NCI-H2029 treated with DMSO at 0.1 percent for 48 hours (cell line): ENCODE measurements around the gene GPR153.

Source experiments
- DNase-seq: peaks from one replicate; lab custom pipeline; 2025; lab: John Stamatoyannopoulos, UW

Gene GPR153

DNA sequence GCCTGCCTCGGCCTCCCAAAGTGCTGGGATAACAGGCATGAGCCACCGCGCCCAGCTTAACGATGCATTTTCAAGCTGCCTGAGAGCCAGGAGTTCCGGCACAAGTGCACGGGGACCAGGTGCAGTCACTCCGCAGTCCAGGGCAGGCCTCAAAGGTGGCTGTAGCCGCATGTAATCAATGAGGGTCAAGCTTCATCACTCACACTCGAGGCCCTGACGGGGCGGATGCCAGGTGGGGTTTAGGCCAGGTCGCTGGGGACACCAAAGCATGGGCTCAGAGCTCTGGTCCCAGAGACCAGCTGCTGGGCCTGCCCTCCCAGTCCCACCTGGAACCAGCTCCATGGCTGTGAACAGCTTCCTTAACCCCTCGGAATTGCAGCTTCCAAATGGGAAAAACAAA lies 26.1 kb upstream of the GPR153 start:
- no peak for DNase-seq

DNA sequence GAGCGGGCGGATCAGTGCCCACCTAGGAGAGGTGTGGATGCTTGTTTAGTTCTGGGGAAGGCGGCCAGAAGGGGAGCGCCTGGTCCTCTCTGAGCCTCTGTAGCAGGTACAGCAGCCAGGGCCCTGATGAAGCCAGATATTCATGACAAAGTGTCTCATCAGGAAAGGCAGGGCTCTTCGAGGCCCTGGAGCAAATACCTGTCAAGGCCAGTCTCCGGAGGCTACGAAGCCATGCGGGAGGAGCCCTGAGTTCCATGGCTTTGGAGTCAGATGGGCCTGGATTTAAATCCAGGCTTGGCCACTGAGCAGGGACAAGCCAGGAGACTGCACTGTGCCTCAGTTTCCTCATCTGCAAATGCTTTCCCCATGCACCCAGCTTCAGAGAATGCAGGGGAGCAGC lies 25.4 kb upstream of the GPR153 start:
- DNase-seq: no peak

DNA sequence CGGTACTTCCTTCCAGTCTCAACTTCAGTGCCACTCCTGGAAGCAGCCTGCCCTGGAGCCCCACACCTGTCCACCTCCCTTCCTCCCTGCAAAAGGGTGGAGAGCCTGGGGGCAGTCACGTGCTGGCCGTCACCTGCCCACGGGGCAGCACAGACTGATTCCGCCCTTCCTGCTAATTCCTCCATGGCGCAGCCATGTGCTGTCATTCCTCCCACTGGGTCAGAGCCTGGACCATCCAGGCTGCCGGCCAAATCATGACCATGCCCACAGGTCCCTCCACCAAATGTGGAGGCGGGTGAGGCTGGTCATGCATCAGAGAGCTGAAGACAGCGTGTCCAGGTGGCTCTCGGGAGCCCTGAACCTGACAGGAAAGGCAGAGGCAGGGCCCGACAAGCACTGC lies 24.4 kb upstream of the GPR153 start:
- DNase-seq: no peak

DNA sequence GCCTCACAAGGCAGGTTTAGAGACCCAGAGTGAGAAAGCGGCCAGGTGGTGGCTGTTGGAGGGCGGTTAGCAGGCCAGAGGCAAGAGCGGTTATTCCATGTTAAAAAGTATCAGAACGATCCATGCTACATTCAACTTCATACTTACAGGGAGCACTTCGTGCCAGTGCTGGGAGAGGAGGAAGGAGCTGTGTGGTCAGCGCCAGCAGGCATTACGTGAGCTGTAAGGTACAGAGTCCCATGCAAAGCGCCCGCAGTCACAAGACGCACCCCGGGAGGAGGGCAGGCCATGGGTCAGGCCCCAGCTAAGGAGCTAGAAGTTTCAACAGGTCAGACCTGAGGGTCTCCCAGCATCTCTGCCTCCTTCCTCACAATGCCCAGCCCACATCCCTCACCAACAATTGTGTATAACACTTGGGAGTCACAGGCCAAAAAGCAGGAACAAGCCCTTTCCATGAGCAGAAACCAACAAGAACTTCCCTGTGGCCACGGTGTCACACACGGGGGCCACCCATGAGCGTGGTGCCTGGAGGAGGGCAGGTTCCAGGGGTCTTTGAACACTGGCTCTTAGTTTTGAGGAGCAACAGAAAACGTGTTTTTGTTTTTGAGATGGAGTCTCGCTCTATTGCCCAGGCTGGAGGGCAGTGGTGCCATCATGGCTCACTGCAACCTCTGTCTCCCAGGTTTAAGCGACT lies 21.8 kb upstream of the GPR153 start:
- no peak for DNase-seq

DNA sequence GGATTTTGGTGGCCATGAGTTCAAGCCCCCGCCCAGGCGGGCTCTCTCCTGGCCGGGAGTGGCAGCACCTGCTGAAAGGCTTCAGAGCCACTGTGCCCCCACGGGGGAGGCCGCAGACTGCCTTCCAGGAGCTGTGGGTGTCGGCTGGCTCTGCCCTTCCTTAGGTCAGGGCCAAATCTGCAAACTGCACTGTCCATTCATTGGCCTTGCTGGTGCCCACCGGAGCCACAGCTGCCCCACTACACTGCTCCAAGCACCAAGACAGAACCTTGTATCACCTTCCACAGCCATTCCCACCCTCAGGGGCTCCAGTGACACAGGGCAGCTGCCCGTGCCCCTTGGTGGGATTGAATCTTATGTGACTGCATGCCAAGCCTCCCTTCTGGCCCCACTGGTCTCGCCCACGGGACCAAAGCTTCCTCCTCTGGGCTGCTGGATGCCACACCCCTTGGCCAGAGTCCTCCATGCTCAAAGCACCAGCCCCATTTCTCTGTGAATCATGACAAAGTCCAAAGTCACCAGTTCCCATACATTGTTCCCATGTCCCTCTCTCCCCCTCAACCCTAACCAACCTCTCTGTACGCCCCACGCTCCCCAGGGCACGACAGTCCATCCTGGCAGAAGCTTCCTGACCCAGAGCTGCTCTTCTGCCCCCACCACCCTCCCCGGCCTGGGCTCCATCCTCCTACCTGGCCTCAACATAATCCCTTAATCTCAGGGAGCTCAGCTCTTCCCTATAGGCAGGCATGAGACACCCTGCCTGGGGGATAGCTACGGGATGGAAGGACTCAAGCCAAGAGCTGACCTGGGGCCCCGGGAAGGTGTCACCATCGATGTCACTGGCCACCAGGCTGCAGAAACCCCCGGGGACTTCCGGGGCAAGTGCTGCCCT lies 20.9 kb upstream of the GPR153 start:
- DNase-seq: no peak

DNA sequence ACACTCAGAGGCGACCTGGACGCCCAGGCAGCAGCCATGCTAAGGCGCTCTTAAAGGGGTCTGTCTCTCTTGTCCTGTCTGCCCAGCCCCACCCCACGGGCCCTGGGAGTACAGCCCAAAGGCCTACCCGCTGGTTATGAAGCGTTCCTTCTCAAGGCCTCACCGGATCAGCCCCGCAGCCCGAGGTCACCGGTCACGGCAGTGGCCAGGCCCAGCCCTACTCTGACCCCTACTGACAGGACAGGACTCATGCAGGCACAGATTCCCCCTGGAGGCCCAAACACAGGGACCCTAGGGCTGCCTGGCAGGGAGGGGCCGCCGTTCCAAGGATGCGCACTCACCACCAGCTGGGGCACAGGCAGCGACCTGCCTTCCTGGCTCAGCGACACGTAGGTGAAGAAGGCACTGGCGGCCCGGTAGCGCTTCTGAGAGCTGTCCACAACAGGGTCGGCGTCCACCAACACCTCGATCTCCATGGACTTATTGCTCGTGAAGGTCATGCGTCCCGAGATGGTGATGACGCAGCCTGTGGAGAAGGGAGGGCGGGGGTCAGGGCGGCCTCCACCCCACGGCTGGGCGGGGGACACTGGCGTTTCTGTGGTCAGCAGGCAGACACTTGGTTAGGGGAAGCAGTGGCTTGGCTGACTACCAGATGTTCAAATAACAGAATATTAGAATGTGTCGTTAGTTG lies 20.0 kb upstream of the GPR153 start:
- no peak for DNase-seq

DNA sequence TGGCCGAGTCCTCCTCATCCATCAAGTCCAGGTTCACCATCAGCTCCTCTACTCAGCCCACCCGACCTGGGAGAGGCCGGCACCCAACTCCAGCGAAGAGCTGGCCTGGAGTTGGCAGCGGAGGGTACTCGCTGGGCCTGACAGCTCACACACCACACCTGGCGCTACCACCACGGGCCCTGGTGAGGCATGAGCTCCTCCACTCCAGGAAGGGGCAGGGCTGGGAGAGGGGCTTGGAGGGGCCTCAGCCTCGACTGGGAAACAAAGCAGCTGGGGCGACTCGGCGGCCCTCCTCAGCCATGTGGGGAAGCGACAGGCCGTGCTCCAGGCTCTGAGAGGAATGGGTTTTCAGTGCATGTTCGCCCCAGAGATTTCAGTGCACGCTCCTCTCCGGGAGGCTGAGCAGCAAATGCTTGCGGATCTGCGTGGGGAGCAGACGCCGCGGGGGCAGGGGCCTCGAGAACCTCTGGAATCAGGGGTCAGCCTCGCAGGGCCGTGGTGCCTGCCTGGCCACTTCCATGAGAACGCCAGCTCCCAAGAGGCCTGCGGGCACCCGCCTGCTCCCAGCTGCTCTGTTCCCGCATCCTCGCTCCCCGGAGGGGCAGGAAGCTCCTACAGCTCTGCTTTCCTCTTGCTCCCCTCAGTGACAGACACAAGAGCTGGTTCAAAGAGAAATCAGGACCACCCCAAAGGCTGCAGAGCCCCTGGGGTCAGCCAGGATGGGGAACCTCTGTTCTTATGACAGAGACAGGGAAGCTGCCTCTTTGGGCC lies 18.9 kb upstream of the GPR153 start:
- no peak for DNase-seq

DNA sequence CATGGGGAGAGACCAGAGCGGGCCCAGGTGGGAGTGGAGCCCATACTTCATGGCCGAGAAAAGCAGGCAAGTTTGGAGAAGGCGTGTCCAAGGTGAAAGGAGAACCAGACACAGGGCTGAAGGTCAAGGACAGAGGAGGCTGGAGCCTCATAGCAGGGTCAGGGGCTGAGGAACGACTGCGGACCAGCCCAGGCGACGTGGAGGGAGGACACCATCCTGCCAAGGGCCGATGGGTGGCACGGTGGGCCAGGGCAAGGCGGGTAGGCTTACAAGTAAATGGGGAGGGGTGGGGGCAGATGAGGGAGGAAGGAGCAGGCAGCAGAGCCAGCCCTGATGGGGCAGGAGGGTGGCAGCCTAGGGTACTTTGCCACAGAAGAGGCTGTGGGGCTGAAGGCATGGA lies 18.2 kb upstream of the GPR153 start:
- DNase-seq: no peak

DNA sequence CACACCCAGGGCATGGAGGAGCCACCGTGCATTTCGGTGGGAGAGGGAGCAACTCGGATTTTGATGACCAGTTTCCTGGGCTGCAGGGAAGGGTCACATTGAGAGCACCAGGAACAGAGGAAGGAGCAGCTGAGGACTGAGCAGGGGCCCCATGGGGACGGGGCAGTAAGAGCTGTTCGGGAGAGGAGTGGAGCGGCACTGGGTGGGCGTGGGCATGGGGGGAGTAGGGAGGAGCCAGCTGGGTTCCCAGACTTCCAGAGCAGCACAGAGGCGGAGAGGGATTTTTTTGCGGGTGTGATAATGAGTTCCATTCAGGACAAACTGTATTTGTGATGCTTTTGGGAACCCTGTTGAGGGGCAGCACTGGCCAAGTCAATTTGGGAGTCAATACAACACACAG lies 17.4 kb upstream of the GPR153 start:
- no peak for DNase-seq

DNA sequence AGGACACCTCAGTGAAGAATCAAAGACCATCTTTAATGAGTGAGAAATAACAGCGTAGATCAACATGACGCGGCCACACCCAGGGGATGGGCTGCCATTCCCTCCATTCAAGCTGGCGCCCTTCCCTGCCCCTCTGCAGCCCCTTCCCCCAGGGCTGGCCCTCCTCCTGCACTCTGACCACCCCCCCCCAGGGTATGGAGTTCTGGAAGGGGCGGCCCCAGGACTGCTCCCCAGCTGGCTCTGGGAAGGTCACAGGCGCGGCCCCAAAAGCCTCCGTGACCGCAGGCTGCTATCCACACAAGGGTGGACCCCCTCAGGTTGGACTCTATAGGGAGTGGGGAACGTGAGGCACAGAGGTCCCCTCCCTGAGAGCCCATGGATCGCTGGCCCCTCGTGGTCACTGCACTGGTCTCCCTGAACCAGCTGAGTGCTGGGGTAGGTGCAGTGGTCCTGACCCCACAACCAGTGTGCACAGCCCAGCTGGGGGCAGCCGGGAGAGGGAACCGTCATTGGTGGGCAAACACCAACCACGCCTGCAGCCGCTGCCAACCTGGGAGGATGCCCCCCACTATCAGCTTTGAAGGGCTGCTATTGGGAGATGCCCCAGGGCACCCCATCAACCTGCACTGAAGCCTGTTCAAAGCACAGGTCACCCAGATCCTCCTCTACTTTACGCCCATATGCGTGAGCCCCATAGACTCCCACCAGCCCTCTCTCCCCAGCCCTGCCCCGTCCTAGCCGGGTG lies 16.1 kb upstream of the GPR153 start:
- DNase-seq: no peak

DNA sequence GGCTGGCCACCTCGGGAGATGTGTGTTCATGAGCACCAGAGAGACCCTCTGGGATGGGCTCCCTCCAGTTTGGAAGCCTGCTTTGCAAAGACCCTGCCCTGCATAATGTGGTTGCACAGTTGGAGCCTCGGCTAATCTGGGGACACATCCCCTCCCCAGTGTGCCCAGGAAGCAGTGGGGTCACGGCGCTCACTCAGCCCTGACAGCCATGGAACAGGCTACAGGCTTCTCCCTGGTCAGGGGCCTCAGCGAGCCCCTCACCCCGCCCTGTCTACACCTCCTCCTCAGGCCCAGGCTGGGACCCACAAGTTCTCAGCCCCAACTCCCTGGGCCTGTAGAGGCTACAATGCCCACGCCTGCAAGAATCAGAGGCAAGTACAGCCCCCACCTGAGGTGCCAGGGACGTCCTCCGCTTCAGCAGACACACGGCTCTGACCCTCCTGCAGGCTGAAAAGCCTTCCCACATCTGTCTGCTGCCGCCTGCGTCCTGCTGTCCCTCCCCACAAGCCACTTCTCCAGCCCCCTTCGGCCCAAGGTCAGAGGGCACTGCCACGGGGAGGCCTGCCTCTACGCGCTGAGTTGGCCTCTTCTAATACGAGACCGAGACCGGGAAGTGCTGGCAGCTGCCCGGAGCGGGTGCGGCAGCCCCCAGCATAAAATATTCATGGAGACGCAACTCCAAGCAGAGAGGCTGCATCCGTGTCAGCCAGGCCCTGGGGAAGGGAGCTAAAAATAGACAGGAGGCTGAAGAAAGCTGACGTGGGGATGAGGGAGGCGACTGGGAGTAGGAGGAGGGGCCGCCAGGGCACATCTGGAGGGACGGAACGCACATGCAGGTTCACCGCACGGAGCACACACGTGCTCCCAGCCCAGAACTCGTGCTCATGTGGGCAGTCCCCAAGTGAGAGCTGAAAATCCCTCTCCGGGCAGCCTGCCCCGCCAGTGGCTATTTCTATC lies 15.2 kb upstream of the GPR153 start:
- DNase-seq: no peak

DNA sequence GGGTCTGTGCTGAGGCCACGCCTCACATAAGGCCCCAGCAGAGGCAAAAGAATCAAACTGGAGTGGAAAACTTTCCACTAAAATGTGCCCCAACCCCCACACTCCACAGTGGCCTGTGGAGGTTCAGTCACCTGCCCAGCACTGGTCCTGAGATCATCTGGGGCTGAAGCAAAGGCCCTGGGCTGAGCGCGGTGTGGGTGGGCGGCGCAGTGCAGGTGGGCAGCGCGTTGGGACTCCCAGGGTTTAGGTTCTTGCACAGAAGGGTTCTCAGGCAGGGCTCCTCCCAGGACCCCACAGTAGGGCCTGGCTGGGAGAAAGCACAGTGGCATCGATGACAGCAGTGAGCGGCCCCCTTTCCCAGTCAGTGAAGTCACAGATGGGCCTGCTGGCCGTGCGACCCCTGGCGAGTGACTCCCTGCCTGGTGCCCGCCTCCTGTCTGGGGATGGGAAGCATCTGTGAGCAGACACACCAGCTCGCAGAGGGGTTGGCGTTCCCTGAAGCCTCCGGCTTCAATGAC lies 13.8 kb upstream of the GPR153 start:
- no peak for DNase-seq

DNA sequence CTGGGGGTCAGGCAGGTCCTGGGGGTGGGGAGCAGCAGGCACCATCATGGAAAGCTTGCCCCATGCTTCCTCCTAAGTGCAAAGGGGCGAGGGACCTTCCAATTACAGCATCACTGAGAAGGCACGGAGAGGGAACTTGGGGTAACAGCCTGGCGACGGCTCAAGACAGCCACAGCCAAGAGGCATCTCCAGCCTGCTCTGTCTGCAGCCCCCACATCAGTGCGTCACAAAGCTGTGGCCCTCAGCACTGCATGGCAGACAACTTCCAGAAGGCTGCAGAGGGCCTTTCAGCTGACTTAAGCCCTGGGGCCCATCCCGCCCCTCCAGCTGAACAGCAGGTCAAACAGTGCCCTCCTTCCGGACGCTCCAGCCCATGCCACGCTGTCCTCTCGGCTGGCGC lies 13.2 kb upstream of the GPR153 start:
- no peak for DNase-seq

DNA sequence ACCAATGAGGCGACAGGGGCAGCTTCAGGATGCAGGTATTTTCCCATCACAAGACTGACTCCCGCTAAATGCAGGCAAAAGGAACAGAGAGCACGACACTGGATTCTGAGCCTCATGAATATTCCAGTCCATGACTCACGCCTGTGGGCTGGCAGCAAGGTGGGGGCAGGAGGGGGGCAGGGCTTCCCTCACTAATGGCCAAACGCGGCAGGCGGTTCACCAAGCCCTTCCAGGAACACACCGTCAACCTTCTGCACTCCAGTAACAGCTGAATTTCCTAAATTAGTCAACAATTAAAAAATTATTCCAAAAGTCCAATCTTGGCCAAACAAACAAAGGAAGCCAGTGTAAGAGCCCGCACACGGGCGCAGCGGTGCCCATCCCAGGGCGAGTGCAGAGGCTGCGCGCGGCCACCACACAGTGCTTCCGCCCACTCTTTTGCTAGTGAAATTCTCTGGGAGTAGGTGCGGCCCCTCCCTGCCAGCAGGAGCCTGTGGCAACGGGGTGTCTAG lies 12.5 kb upstream of the GPR153 start:
- DNase-seq: no peak

DNA sequence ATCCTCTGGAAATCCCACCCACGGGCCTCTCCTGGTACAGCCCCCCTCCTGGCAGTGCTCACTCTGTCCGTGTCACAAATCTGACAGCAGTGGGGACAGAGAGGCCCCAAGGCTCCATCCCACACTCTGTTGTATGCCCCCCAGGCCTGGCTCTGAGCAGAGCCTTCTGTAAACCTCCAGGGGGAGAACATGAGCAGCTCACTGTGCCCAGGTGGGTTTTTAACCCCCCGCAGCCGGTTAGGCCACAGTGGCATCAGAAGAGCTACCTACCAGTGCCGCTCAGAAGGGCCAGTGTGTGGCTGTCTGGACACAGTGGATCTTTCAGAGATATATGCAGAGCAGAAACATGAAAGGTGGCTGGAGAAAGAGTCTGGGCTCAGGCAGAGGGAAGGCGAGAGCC lies 12.0 kb upstream of the GPR153 start:
- DNase-seq: no peak

DNA sequence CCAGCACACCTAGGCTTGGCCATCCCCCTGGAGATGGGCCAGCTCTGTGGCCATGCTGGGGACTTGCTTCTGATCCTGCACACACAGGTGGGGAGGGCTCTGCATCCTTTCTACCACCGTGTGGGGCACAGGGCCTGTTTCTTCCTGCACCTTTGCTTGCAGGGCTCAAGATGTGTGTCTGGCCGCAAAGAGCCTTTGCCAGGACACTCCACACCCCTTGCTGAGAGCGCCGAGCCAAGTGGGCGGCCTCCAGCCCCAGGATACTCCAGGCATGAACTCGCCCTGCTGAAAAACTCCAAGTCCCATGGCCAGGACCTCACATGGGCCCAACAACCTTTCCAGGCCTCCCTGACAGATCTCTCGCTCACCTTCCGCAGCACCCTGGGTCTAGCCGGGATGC lies 11.6 kb upstream of the GPR153 start:
- DNase-seq: no peak

DNA sequence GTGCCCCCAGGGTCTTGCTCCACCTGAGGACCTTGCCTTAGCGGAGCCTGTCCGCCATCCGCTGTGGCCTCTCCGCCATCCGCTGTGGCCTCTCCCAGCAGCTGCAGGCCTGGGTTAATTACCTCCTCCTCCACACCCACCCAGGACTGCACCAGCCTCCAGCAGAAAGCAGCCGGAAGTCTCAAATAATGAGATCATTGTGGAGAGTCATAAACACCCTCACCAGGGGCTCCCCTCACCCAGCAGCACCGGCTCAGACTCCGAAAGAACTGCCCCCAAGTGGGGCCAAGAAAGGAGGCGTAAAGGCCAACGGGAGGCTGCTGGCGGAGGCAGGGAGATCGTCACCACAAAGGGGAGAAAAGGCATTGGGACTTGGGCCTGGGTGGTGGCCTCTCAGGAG lies 10.7 kb upstream of the GPR153 start:
- DNase-seq: no peak

DNA sequence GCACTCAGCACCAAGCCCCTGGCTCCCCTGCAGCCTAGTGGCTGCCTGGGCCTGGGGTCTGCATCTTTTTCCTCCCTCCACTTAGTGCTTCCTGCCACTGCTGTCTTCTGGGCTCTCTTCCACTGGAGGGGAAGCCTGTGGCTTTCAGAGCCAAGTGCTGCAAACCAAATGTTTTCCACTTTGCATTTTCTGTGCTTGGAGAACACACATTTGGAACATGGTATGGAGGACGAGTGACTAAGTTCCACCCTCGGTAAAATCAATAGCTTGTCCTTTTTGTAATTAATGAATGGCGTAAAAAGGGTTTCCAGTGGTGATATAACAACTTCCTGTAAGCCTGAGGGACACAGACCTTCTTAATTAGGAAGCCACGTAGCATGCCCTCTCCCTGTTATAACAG lies 10.1 kb upstream of the GPR153 start:
- no peak for DNase-seq

DNA sequence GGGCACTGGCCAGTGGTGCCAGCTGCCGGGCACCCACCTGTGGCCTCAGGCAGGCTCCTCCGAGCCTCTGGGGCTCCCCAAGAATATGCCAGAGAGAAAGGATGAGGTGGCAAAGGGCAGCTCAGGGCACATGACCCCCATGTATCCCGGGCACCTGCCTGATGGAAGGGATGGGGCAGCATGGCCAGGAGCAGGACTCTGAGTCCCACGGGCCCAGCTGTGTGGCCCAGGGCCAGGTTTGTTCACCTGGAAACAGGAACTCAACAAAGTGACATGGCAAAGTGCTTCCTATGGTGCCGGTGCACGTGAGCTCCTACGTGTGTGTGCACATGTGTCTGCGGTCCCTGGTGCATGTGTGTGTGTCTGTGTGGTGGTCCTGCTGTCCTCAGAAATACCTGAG lies 9.5 kb upstream of the GPR153 start:
- DNase-seq: no peak
